HG02943 (cell line): Measurements from ENCODE around the gene CNTN5.

Source experiments
- ATAC-seq: cut with Tn5 transposase; IDR thresholded peaks from one replicate; pipeline ENCODE4 v1.9.1; 2021; ENCODE audit warnings: mild to moderate bottlenecking, low read depth, moderate library complexity; ENCODE audit not compliant: unreplicated experiment

CNTN5 gene

GRCh38 chr11:100004541-100004940 is 983.8 kb downstream of the CNTN5 start:
- no peak for ATAC-seq

- no peak for ATAC-seq
Observed at GRCh38 chr11:100008417-100008816, 987.7 kb downstream of the CNTN5 start.

GRCh38 chr11:100009728-100010127 is 989.0 kb downstream of the CNTN5 start:
- ATAC-seq = no peak

GRCh38 chr11:100010393-100010792 is 989.6 kb downstream of the CNTN5 start:
- ATAC-seq = no peak

- ATAC-seq = no peak
Observed at GRCh38 chr11:100011697-100012096, 990.9 kb downstream of the CNTN5 start.

DNA sequence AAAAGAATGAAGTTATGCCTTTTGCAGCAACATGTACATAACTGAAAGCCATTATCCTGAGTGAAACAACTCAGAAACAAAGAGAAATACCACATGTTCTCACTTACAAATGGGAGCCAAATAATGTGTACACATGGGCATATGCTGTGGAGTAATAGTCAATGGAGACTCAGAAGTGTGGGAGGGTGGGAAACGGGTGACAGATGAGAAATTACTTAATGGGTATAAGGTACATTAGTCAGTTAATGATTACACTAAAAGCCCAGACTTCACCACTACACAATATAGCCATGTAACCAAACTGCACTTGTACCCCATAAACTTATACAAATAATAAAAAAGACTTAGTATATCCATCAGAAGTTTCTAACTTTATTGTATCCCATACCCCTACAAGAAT is 992.3 kb downstream of the CNTN5 start:
- ATAC-seq = no peak

- no peak for ATAC-seq
Observed at GRCh38 chr11:100031973-100032372, 1011.2 kb downstream of the CNTN5 start.

DNA sequence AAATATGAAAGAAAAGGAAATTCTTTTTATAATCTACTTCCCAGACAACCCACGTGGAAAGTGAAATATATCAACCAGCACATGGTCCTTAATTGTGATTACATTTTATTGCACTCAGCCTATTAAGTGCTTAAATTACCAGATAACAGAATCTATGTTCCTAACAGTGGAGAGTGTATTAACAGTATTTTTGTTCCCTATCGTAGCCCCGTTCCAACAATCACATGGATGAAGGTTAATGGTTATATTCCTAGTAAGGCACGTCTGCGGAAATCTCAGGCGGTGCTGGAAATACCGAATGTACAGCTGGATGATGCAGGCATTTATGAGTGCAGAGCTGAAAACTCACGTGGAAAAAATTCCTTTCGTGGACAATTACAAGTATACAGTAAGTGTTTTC is 1040.3 kb downstream of the CNTN5 start:
- no peak for ATAC-seq

GRCh38 chr11:100066399-100066798 is 1045.7 kb downstream of the CNTN5 start:
- ATAC-seq = no peak

- no peak for ATAC-seq
Observed at GRCh38 chr11:100068116-100068515, 1047.4 kb downstream of the CNTN5 start.

GRCh38 chr11:100072131-100072530 is 1051.4 kb downstream of the CNTN5 start:
- no peak for ATAC-seq

DNA sequence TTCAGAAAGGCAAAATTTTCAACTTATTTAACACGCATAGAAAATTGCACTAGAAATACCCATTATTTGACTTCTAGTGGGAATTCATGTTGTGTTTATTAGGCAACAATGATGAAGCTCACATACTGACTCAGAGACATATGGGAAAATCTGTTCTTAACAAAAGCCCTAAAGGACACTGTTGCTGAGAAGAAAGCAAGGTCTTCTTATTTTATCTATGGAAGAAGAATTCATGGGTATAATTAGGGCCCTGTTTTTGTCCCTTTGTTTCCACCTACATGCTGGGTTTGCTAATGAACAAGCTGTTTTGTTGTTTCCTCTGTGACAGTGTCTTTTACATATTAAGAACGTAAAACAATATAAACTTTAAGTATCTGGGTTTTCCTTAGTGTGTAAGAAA is 1059.6 kb downstream of the CNTN5 start:
- ATAC-seq = no peak

DNA sequence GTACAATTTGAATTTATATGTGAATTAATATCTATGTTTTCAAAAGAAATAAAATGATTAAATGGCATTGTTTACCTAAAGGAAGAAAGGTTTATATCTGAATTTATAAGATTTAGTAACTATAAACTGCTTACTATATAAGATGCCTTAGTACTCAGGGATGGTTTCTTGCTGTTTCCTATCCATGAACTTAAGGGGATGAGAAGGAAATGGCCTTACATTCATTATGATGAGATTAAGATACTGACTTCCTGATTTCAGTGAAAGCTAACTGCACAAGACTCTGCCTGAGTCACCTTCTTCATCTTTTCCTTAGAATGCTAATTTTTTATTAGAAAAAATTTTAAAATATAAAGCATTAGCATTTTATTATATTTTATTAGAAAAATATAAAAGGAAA is 1060.1 kb downstream of the CNTN5 start:
- ATAC-seq = no peak

GRCh38 chr11:100093698-100094097 is 1072.9 kb downstream of the CNTN5 start:
- no peak for ATAC-seq

DNA sequence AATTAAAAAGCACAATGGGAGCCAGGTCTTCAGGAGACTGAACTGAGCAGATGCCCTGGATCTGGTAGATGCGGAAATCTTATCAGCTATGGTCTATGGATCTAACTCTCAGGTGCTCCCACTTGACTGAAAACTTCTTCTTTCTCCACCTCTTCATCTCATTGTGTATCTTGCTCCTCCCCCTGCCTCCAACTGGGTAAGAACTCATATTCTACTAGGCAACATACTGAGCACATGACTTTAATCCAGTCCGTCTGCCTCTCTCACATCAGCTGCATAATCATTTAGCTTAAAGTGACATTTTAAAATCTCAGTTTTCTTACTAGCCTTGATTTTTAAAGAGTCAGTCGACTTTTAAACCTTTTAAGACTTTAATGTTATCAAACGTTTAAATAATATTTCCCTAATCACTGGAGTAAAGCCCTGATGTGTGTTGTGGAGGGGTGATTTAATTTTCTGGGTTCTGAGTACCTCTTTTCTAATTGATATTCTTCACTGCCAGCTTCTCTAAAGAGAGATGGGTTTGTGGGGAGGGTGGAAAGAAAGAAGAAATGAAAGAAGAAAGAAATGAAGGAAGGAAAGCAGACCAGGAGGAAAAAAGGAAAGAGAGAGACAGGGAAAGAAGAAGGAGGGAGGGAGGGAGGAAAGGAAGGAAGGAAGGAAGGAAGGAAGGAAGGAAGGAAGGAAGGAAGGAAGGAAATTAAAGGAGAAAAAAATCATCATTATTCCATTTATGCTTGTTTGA is 1073.5 kb downstream of the CNTN5 start:
- no peak for ATAC-seq

DNA sequence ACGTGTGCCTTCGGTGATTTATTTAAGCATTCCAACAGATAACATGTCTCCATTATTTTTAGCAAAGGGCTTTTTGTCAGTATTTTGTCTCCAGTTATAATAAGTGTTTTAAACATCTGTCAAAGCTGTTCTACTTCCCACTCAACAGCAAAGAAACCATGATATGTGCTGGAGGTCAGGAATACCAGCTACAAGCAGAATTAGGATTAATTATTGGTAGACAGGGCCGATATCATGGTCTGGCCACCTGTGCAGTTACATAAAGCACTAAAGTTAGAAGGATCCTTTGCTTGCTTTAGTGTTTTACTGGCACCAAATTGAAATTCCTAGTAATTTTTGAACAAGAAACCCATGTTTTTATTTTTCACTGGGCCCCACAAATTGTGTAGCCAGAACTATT is 1075.1 kb downstream of the CNTN5 start:
- ATAC-seq = no peak

DNA sequence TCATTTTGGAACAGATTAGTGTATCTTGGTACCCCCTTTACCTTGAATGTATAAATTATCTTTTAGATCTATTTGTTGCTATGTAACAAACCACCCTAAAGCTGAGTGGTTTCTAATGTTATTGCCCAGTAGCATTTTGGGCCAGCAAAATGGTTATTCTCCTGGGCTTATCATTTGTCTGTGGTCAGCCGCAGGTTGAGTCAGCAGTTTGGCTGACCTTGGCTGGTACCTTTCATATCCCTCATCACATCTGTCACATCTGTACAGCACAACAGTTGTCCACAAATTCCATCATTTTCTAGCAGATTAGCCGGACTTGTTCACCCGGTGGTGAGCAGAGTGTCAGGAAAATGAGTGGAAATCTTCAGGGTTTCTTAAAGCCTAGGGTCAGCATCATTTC is 1077.8 kb downstream of the CNTN5 start:
- no peak for ATAC-seq

GRCh38 chr11:100105255-100105981 is 1084.7 kb downstream of the CNTN5 start:
- no peak for ATAC-seq

- ATAC-seq = no peak
Observed at GRCh38 chr11:100105982-100106358, 1085.2 kb downstream of the CNTN5 start.

DNA sequence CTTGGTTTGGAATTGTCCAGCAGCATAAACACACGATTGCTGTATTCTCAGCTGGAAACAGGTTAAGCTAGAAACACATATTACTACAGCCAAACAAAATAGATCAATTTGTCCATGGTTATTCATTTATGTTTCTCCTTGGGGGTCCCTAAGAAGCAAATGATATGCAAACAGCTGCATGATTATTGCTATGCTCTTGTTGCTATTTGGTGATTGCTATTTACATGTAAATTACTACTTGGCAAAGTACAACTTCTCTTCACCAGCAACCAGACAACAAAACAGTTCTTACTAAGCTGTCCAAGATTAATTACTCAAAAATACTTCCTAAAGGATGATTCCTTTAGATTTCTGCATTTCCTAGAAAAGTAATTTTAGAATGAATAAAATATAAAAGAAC is 1098.4 kb downstream of the CNTN5 start:
- no peak for ATAC-seq

DNA sequence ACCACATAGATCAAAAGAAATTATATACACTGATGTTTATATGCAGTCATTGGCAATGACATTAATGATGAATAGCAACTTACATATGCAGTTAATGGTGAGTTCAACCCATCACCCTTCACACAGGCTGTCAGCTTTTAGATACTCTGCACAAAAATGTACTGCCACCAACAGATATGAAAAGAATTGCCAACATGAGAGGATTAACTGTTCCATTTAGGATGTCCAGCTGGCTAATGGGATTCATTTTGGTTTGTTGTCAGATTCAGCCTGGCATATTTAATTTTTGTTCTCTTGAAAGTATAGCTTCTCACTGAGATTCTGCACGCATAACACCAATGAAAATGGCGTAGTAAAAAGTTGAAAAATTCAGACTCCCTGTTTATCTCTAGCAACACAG is 1112.4 kb downstream of the CNTN5 start:
- no peak for ATAC-seq

DNA sequence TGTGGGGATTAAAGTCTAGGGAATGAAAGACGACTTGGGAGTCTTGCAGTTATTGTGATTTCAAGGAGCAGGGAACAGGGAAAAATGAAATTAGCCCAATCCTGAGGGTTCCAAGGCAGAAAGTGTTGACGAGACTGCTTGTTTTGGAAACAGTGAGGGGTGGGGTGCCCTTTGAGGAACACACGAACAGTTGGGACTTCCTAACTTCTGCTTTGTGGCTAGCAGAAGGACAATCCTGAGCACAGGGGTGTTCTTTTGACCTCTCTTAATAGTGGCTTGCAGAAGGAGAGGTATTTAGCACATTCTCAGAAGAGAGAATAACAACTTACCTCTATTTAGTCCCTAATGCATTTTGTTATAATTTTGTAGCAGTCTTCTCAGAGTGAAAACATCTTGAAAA is 1120.5 kb downstream of the CNTN5 start:
- ATAC-seq = no peak
